Vagina (tissue), 2 donors: ENCODE data around the gene GNB1L.

Experiments used
- POLR2A ChIP-seq, 2 donors: fragments of 450-650 bp; IDR thresholded peaks; one replicate each; pipeline ENCODE4 v1.6.1; 2017; ENCODE audit warnings: antibody characterized with exemption in 2 of 2, mild to moderate bottlenecking in 2 of 2, moderate library complexity in 2 of 2
- TF ChIP-seq, protein P1 (sequence below), 3 experiments: fragments of 450-650 bp in 2 of 3; fragments of 200-600 bp in 1 of 3; sonication (generic) in 1 of 3; IDR thresholded peaks; one replicate each; pipeline ENCODE4 v1.5.1; 2017 to 2019; ENCODE audit warnings: antibody characterized with exemption in 3 of 3, mild to moderate bottlenecking in 2 of 3, moderate library complexity in 2 of 3

DNA sequence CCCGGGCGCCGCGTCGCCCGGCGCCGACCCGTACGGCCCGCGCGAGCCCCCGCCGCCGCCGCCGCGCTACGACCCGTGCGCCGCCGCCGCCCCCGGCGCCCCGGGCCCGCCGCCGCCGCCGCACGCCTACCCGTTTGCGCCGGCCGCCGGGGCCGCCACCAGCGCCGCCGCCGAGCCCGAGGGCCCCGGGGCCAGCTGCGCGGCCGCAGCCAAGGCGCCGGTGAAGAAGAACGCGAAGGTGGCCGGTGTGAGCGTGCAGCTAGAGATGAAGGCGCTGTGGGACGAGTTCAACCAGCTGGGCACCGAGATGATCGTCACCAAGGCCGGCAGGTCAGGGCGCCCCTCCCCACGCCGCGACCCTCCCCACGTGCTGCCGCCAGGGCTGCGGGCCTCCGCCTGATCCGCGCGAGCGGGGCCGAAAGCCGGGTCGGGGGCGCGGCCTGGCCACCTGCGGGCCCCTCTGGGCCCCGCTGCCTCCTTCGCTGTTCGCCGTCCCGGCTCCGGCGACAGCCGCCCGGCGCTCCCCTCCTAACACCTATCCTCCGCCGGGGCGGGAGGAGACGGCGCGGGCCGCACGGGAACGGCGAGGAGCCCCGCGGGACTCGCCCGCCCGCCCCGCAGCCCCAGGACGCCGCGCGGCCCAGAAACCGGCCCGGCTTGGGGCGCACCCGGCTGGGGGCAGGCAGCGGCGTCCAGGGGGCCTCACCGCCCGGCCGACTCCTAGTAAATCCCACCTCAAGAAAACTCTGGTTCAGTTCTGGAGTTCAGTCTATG is 93.5 kb downstream of the GNB1L start:
- TF ChIP-seq, protein P1, sequence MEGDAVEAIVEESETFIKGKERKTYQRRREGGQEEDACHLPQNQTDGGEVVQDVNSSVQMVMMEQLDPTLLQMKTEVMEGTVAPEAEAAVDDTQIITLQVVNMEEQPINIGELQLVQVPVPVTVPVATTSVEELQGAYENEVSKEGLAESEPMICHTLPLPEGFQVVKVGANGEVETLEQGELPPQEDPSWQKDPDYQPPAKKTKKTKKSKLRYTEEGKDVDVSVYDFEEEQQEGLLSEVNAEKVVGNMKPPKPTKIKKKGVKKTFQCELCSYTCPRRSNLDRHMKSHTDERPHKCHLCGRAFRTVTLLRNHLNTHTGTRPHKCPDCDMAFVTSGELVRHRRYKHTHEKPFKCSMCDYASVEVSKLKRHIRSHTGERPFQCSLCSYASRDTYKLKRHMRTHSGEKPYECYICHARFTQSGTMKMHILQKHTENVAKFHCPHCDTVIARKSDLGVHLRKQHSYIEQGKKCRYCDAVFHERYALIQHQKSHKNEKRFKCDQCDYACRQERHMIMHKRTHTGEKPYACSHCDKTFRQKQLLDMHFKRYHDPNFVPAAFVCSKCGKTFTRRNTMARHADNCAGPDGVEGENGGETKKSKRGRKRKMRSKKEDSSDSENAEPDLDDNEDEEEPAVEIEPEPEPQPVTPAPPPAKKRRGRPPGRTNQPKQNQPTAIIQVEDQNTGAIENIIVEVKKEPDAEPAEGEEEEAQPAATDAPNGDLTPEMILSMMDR (IDR thresholded peaks at IDR 0.05), result no peak
- no peak for TF ChIP-seq POLR2A (IDR thresholded peaks at IDR 0.05)
